ENCODE results near the gene CNTN5. TPM values are rescaled to one million over a fixed set of nuclear protein-coding genes. Genes with fewer than 3 reads are reported as not detected.

CNTN5 gene
- total RNA-seq, 1 donor from 2014 or later = 0.36 TPM

- no peaks in the 10 kb centered on the region for H3K36me3 ChIP-seq
- TF ChIP-seq CTCF (IDR thresholded peaks at IDR 0.05; ENCODE audit: borderline replicate concordance) = no peak
- H3K27me3 ChIP-seq (ENCODE audit: low read depth) = no peaks in the 10 kb centered on the region
- H3K27ac ChIP-seq (replicated peaks) = no peak overlapping the region
- H3K4me1 ChIP-seq = no peaks in the 10 kb centered on the region
- H3K9me3 ChIP-seq (replicated peaks) = no peaks in the 10 kb centered on the region
- DNase-seq = no peak
- no peak overlapping the region for H3K4me3 ChIP-seq
- intact Hi-C loops (cut with micrococcal nuclease) = no loop called here
Measured at GRCh38 chr11:99063331-99063730, 42.6 kb downstream of the CNTN5 start.

DNA sequence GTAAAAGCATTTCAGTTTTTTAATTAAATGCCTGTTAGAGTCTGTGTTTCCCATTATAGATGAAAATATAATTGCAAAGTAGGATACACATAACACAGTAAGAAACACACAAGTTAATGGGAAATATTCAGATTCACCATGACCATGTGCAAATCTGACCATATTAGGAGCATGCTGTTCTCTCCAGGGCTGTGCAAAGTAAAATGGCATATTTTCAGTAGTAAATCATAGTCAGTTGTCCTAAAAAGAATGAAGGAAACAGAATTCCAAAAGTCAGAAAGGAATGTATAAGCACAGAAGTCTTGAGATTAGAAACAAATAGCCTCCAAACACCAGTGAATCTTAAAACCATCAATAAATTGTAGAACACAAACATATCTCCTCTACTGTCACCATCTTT is 44.4 kb downstream of the CNTN5 start:
- Histone ChIP-seq H3K9me3 (replicated peaks) (no peaks in the 10 kb centered on the region), H3K27me3 (ENCODE audit: low read depth) (no peaks in the 10 kb centered on the region), H3K4me1 (no peaks in the 10 kb centered on the region), H3K27ac (replicated peaks) (no peak overlapping the region), H3K4me3 (no peak overlapping the region), H3K36me3 (no peaks in the 10 kb centered on the region)
- no peak for DNase-seq
- TF ChIP-seq CTCF (IDR thresholded peaks at IDR 0.05; ENCODE audit: borderline replicate concordance) = no peak
- intact Hi-C loops (cut with micrococcal nuclease) = no loop called here

DNA sequence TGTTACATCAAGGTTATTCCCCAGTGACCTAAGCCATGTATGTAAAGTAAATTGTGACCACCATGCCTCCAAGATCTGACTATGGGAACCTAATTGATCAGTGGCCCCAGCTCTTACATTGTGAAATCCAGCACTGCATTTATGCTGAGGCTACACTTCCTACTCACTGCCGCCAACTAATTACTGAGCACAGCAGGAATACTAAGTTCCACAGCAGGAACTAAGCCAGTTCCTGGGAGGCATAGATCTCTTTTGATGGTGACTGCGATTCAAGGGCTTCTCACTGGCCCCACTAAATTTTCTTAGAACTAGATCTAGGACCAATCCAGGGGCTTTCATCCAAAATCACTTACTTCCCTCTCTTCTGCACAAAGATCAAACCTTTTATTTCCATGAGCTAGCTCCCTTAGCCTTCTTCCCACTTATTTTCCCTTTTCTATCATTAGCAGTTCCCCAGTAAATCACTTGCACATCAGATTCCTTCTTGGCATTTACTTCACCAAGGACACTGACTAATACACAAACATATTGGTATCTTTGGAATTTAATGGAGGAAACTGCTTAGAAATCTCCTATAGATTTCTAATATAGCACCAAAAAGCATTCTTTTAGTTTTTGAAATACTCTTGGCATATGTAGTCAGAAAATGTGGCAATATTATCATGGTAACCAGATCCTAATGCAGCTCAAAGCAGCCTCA is 46.0 kb downstream of the CNTN5 start:
- no peak for DNase-seq
- Histone ChIP-seq H3K4me3 (no peak overlapping the region), H3K27ac (replicated peaks) (no peak overlapping the region), H3K36me3 (no peaks in the 10 kb centered on the region), H3K4me1 (no peaks in the 10 kb centered on the region), H3K27me3 (ENCODE audit: low read depth) (no peaks in the 10 kb centered on the region), H3K9me3 (replicated peaks) (no peaks in the 10 kb centered on the region)
- TF ChIP-seq CTCF (IDR thresholded peaks at IDR 0.05; ENCODE audit: borderline replicate concordance) = no peak
- intact Hi-C loops (cut with micrococcal nuclease) = no loop called here

- H3K27me3 ChIP-seq (ENCODE audit: low read depth) = no peaks in the 10 kb centered on the region
- TF ChIP-seq CTCF (IDR thresholded peaks at IDR 0.05; ENCODE audit: borderline replicate concordance) = no peak
- no peak for DNase-seq
- H3K36me3 ChIP-seq = no peaks in the 10 kb centered on the region
- intact Hi-C loops (cut with micrococcal nuclease) = no loop called here
- no peak overlapping the region for H3K4me3 ChIP-seq
- no peak overlapping the region for H3K27ac ChIP-seq (replicated peaks)
- H3K4me1 ChIP-seq = no peaks in the 10 kb centered on the region
- peaks cover 5% of the 10 kb centered on the region for H3K9me3 ChIP-seq (replicated peaks)
Measured at GRCh38 chr11:99068832-99069231, 48.1 kb downstream of the CNTN5 start.

GRCh38 chr11:99069856-99070444 is 49.2 kb downstream of the CNTN5 start:
- DNase-seq = no peak
- peak overlapping the region; percentile 57 for H3K4me3 ChIP-seq
- H3K27ac ChIP-seq (replicated peaks) = no peak overlapping the region
- no peaks in the 10 kb centered on the region for H3K4me1 ChIP-seq
- intact Hi-C loops (cut with micrococcal nuclease) = no loop called here
- no peak for TF ChIP-seq CTCF (IDR thresholded peaks at IDR 0.05; ENCODE audit: borderline replicate concordance)
- H3K9me3 ChIP-seq (replicated peaks) = peaks cover 5% of the 10 kb centered on the region
- no peaks in the 10 kb centered on the region for H3K27me3 ChIP-seq (ENCODE audit: low read depth)
- no peaks in the 10 kb centered on the region for H3K36me3 ChIP-seq
